ENCODE results near the gene ATP9B. TPM values are rescaled to one million over a fixed set of nuclear protein-coding genes. Genes with fewer than 3 reads are reported as not detected.

Gene ATP9B
- total and polyA plus RNA-seq, 10 donors: 7.5 to 58.4 (median 42.7) TPM

- Histone ChIP-seq H3K27me3 (replicated peaks in 1 of 7) (no peaks in the 10 kb centered on the region), H3K27ac (no peak overlapping the region), H3K36me3 (peaks cover 0 to 80% (median 14%) of the 10 kb centered on the region in 6 donors), H3K4me3 (no peak overlapping the region), H3K4me1 (no peaks in the 10 kb centered on the region), H3K9me3 (no peaks in the 10 kb centered on the region)
- WGBS, 5 donors: 91 to 96% (median 94%) methylated on average over 3 of the region's 3 CpGs
- intact Hi-C loops (cut with DNase I; ENCODE audit: low total_unique reads): no loop called here
- TF ChIP-seq, protein P1, sequence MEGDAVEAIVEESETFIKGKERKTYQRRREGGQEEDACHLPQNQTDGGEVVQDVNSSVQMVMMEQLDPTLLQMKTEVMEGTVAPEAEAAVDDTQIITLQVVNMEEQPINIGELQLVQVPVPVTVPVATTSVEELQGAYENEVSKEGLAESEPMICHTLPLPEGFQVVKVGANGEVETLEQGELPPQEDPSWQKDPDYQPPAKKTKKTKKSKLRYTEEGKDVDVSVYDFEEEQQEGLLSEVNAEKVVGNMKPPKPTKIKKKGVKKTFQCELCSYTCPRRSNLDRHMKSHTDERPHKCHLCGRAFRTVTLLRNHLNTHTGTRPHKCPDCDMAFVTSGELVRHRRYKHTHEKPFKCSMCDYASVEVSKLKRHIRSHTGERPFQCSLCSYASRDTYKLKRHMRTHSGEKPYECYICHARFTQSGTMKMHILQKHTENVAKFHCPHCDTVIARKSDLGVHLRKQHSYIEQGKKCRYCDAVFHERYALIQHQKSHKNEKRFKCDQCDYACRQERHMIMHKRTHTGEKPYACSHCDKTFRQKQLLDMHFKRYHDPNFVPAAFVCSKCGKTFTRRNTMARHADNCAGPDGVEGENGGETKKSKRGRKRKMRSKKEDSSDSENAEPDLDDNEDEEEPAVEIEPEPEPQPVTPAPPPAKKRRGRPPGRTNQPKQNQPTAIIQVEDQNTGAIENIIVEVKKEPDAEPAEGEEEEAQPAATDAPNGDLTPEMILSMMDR (IDR thresholded peaks at IDR 0.05 in 8 of 11, conservative IDR thresholded peaks at IDR 0.05 in 3 of 11): no peak
- TF ChIP-seq POLR2AphosphoS5 (IDR thresholded peaks at IDR 0.05) (no peak), POLR2A (IDR thresholded peaks at IDR 0.05) (no peak)
- DNase-seq: no peak
Observed at GRCh38 chr18:79129120-79129519, 59.9 kb downstream of the ATP9B start.

GRCh38 chr18:79133724-79134123 lies 64.5 kb downstream of the ATP9B start:
- WGBS, 5 donors: 87 to 94% (median 93%) methylated on average over 6 of the region's 6 CpGs
- H3K9me3 ChIP-seq: no peaks in the 10 kb centered on the region
- H3K36me3 ChIP-seq: peaks cover 0 to 76% (median 9%) of the 10 kb centered on the region in 6 donors
- H3K27ac ChIP-seq: no peak overlapping the region
- intact Hi-C loops (cut with DNase I; ENCODE audit: low total_unique reads): no loop called here
- no peaks in the 10 kb centered on the region for H3K27me3 ChIP-seq (replicated peaks in 1 of 7)
- peaks cover 0 to under 1% (median 0%) of the 10 kb centered on the region in 6 donors for H3K4me1 ChIP-seq
- no peak for TF ChIP-seq POLR2AphosphoS5 (IDR thresholded peaks at IDR 0.05)
- TF ChIP-seq, protein P1 (IDR thresholded peaks at IDR 0.05 in 8 of 11, conservative IDR thresholded peaks at IDR 0.05 in 3 of 11): no peak
- H3K4me3 ChIP-seq: no peak overlapping the region
- DNase-seq: no peak

DNA sequence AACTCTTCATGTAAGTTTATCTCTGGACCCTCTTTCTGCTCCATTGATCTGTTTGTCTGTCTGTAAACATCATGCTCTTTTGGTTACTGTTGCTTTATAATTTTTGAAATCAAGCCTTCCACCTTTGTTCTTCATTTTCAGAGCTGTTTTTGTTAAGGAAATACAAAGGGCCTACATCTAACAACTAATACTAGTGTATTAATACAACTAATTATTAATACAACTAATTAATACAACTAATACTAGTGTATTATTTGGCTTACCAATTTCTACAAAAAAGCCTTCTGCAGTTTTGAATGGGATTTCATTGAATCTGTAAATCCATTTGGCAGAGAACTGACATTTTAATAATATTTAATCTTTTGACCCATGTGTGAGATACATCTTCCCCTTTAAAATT lies 66.7 kb downstream of the ATP9B start:
- intact Hi-C loops (cut with DNase I; ENCODE audit: low total_unique reads): no loop called here
- peaks cover 0 to 4% (median 0%) of the 10 kb centered on the region in 6 donors for H3K4me1 ChIP-seq
- peaks cover 0 to 54% (median 3%) of the 10 kb centered on the region in 6 donors for H3K36me3 ChIP-seq
- H3K27ac ChIP-seq: no peak overlapping the region
- TF ChIP-seq POLR2A (IDR thresholded peaks at IDR 0.05): no peak
- TF ChIP-seq, protein P1 (IDR thresholded peaks at IDR 0.05 in 8 of 11, conservative IDR thresholded peaks at IDR 0.05 in 3 of 11): no peak
- TF ChIP-seq POLR2AphosphoS5 (IDR thresholded peaks at IDR 0.05): no peak
- no peaks in the 10 kb centered on the region for H3K27me3 ChIP-seq (replicated peaks in 1 of 7)
- no peaks in the 10 kb centered on the region for H3K9me3 ChIP-seq
- no peak for DNase-seq
- H3K4me3 ChIP-seq: no peak overlapping the region

DNA sequence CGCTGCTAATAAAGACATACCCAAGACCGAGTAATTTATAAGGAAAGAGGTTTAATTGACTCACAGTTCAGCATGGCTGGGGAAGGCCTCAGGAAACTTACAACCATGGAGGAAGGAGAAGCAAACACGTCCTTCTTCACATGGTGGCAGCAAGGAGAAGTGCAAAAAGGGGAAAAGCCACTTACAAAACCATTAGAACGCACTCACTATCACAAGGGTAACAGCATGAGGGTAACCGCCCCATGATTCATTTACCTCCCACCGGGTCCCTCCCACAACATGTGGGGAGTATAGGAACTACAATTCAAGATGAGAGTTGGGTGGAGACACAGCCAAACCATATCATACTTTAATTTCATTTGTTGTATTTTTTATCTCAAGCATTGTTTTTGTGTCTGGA lies 67.5 kb downstream of the ATP9B start:
- whole genome bisulfite sequencing, 5 donors: 78 to 96% (median 88%) methylated on average over 6 of the region's 6 CpGs

More for the DNA sequence above, 67.5 kb downstream of the ATP9B start:
- DNase-seq: no peak
- Histone ChIP-seq H3K36me3 (peaks cover 0 to 55% (median 3%) of the 10 kb centered on the region in 6 donors), H3K4me1 (peaks cover 0 to 4% (median 0%) of the 10 kb centered on the region in 6 donors), H3K27ac (no peak overlapping the region), H3K9me3 (no peaks in the 10 kb centered on the region), H3K4me3 (no peak overlapping the region), H3K27me3 (replicated peaks in 1 of 7) (no peaks in the 10 kb centered on the region)
- intact Hi-C loops (cut with DNase I; ENCODE audit: low total_unique reads): no loop called here
- TF ChIP-seq POLR2A (IDR thresholded peaks at IDR 0.05) (no peak), POLR2AphosphoS5 (IDR thresholded peaks at IDR 0.05) (no peak)
- TF ChIP-seq, protein P1 (IDR thresholded peaks at IDR 0.05 in 8 of 11, conservative IDR thresholded peaks at IDR 0.05 in 3 of 11): no peak

Data from spleen (tissue), 11 donors.